Stimulated activated CD8-positive, alpha-beta memory T cell treated with anti-CD3 and anti-CD28 coated beads, Interleukin-4, amount 100 ng/mL, for 24 hours (primary cell): ENCODE measurements around the gene HIVEP1.
"Not testable (repeated sequence)": the region's sequence is repeated elsewhere in the genome, so short reads cannot be mapped to it uniquely, and the experiment has no call there.

ENCODE experiments used
- DNase-seq: peaks from one replicate; pipeline ENCODE4 v3.0.0-alpha.2; 2020; ENCODE audit warnings: low read depth

Gene HIVEP1

GRCh38 chr6:12158686-12159415, 146.7 kb downstream of the HIVEP1 start:
- DNase-seq, result no peak

GRCh38 chr6:12160326-12160725, 148.2 kb downstream of the HIVEP1 start:
- no peak for DNase-seq

GRCh38 chr6:12162213-12162612, 150.1 kb downstream of the HIVEP1 start:
- no peak for DNase-seq

- DNase-seq, result peak; percentile 9
Measured at GRCh38 chr6:12163149-12163548, 151.0 kb downstream of the HIVEP1 start.

GRCh38 chr6:12163744-12164507, 151.8 kb downstream of the HIVEP1 start:
- no peak for DNase-seq

GRCh38 chr6:12164508-12164770, 152.3 kb downstream of the HIVEP1 start:
- DNase-seq, result no peak

- DNase-seq, result no peak
Measured at GRCh38 chr6:12165297-12165696, 153.2 kb downstream of the HIVEP1 start.

- no peak for DNase-seq
Measured at GRCh38 chr6:12165722-12166280, 153.7 kb downstream of the HIVEP1 start.

GRCh38 chr6:12169377-12169776, 157.3 kb downstream of the HIVEP1 start:
- DNase-seq, result no peak

- no peak for DNase-seq
Measured at GRCh38 chr6:12170351-12171092, 158.4 kb downstream of the HIVEP1 start.

- no peak for DNase-seq
Measured at GRCh38 chr6:12171717-12172116, 159.6 kb downstream of the HIVEP1 start.

GRCh38 chr6:12172572-12172971, 160.5 kb downstream of the HIVEP1 start:
- DNase-seq, result no peak

- no peak for DNase-seq
Measured at GRCh38 chr6:12173181-12173580, 161.1 kb downstream of the HIVEP1 start.

- no peak for DNase-seq
Measured at GRCh38 chr6:12173661-12174060, 161.5 kb downstream of the HIVEP1 start.

- DNase-seq, result no peak
Measured at GRCh38 chr6:12174878-12175277, 162.8 kb downstream of the HIVEP1 start.

GRCh38 chr6:12175626-12176025, 163.5 kb downstream of the HIVEP1 start:
- DNase-seq, result no peak

- not testable (repeated sequence) for DNase-seq
Measured at GRCh38 chr6:12176782-12177181, 164.7 kb downstream of the HIVEP1 start.

- DNase-seq, result no peak
Measured at GRCh38 chr6:12178521-12178920, 166.4 kb downstream of the HIVEP1 start.

- no peak for DNase-seq
Measured at GRCh38 chr6:12181481-12181880, 169.4 kb downstream of the HIVEP1 start.

- no peak for DNase-seq
Measured at GRCh38 chr6:12182676-12183075, 170.6 kb downstream of the HIVEP1 start.

- no peak for DNase-seq
Measured at GRCh38 chr6:12185081-12185673, 173.1 kb downstream of the HIVEP1 start.

GRCh38 chr6:12186528-12186927, 174.4 kb downstream of the HIVEP1 start:
- DNase-seq, result no peak
